K562 (cell line): ENCODE results near the gene KPTN. TPM values are rescaled to one million over a fixed set of nuclear protein-coding genes. Genes with fewer than 3 reads are reported as not detected.

ENCODE experiments used
- CBFA2T2 ChIP-seq: fragments of 450-650 bp; conservative IDR thresholded peaks from 2 replicates; pipeline ENCODE4 v1.6.1; 2017; ENCODE audit warnings: mild to moderate bottlenecking
- DACH1 ChIP-seq: fragments of 450-650 bp; IDR thresholded peaks from 2 replicates; pipeline ENCODE4 v1.6.1; 2018; ENCODE audit not compliant: partially characterized antibody
- ETV5 ChIP-seq: sonication (generic); formaldehyde crosslinking; IDR thresholded peaks from 2 replicates; pipeline ENCODE4 v1.4.0; 2020; ENCODE audit warnings: low read depth, mild to moderate bottlenecking, missing genetic modification reagents
- HMG20A ChIP-seq: fragments of 450-650 bp; formaldehyde crosslinking; conservative IDR thresholded peaks from 2 replicates; pipeline ENCODE4 v1.4.0; 2020; ENCODE audit warnings: mild to moderate bottlenecking, mixed read lengths
- KLF16 ChIP-seq: IDR thresholded peaks from 2 replicates; pipeline ENCODE4 v1.6.1; 2016; ENCODE audit warnings: antibody characterized with exemption
- MCM3 ChIP-seq: fragments of 450-650 bp; IDR thresholded peaks from 2 replicates; pipeline ENCODE4 v1.6.1; 2016
- MTA2 ChIP-seq: fragments of 450-650 bp; IDR thresholded peaks from 2 replicates; pipeline ENCODE4 v1.6.1; 2016; ENCODE audit warnings: low read depth
- MYBL2 ChIP-seq, 2 experiments: fragments of 450-650 bp in 1 of 2; sonication (generic) in 1 of 2; formaldehyde crosslinking in 1 of 2; IDR thresholded peaks; 2 replicates each; pipeline versions ENCODE4 v1.6.1 to v1.8.1; 2017 to 2022; ENCODE audit warnings: borderline replicate concordance in 1 of 2, inconsistent platforms in 1 of 2, low read depth in 1 of 2, mild to moderate bottlenecking in 1 of 2, missing genetic modification reagents in 1 of 2, moderate library complexity in 1 of 2
- SP1 ChIP-seq: sonication (generic); formaldehyde crosslinking; IDR thresholded peaks from 2 replicates; pipeline ENCODE4 v1.8.1; 2022; ENCODE audit warnings: mild to moderate bottlenecking, missing genetic modification reagents
- ZFPM2 ChIP-seq: fragments of 250-450 bp; sonication (Bioruptor Pico); IDR thresholded peaks from 2 replicates; pipeline ENCODE4 v1.5.1; 2022; ENCODE audit warnings: mild to moderate bottlenecking
- ZNF143 ChIP-seq: sonication (generic); formaldehyde crosslinking; IDR thresholded peaks from 2 replicates; pipeline ENCODE4 v1.9.0; 2022; ENCODE audit warnings: mild to moderate bottlenecking, missing genetic modification reagents
- ZNF445 ChIP-seq: fragments of 250-450 bp; sonication (Bioruptor Pico); IDR thresholded peaks from 2 replicates; pipeline ENCODE4 v1.4.0; 2020; ENCODE audit warnings: low read depth, mild to moderate bottlenecking, moderate library complexity
- polyA plus RNA-seq, 8 experiments: library from polyadenylated mRNA; depleted of rRNA in 4 of 8; stranded (reverse) in 5 of 8; unstranded in 3 of 8; fragments of >200 nt; fragmentation: Nextera tagmentation in 2 of 8; fragmentation: Illumina TruSeq in 1 of 8; extraction: Ambion mirVana in 2 of 8; extraction: Trizol in 1 of 8; gene quantifications; 2 replicates each; pipeline versions ENCODE4 v1.2.1 to v1.2.3, GENCODE V29; 2011 to 2014; ENCODE audit warnings: inconsistent platforms in 1 of 8, missing spikeins in 1 of 8
- total RNA-seq, 7 experiments: library from RNA; depleted of rRNA in 6 of 7; stranded (reverse); fragments of >200 nt in 6 of 7; fragmentation: Illumina TruSeq in 2 of 7; extraction: Trizol in 2 of 7; gene quantifications; 2 replicates each; pipeline versions ENCODE4 v1.2.1 to v1.2.3, GENCODE V29; 2011 to 2021; ENCODE audit warnings: low replicate concordance in 1 of 7
- TF ChIP-seq, protein P1 (sequence below): fragments of 450-650 bp; IDR thresholded peaks from 2 replicates; pipeline ENCODE4 v1.6.1; 2017; ENCODE audit warnings: antibody characterized with exemption
- TF ChIP-seq, protein P2 (sequence below): sonication (generic); formaldehyde crosslinking; IDR thresholded peaks from 2 replicates; pipeline ENCODE4 v1.8.0; 2023; ENCODE audit warnings: missing genetic modification reagents, mild to moderate bottlenecking, borderline replicate concordance
- TF ChIP-seq, protein P3 (sequence below): fragments of 250-450 bp; sonication (Bioruptor Pico); IDR thresholded peaks from 2 replicates; pipeline ENCODE4 v1.8.0; 2022; ENCODE audit warnings: moderate library complexity, mild to moderate bottlenecking, inconsistent platforms
- TF ChIP-seq, protein P4 (sequence below): fragments of 450-650 bp; formaldehyde crosslinking; IDR thresholded peaks from 2 replicates; pipeline ENCODE4 v1.4.0; 2022; ENCODE audit warnings: missing genetic modification characterization

Gene KPTN
- total and polyA plus RNA-seq, 9 of the 15 experiments (the other 6 are each of a cell fraction or from before 2014, with no cell fraction given): 0.56 to 18.2 (median 8.5) TPM

DNA sequence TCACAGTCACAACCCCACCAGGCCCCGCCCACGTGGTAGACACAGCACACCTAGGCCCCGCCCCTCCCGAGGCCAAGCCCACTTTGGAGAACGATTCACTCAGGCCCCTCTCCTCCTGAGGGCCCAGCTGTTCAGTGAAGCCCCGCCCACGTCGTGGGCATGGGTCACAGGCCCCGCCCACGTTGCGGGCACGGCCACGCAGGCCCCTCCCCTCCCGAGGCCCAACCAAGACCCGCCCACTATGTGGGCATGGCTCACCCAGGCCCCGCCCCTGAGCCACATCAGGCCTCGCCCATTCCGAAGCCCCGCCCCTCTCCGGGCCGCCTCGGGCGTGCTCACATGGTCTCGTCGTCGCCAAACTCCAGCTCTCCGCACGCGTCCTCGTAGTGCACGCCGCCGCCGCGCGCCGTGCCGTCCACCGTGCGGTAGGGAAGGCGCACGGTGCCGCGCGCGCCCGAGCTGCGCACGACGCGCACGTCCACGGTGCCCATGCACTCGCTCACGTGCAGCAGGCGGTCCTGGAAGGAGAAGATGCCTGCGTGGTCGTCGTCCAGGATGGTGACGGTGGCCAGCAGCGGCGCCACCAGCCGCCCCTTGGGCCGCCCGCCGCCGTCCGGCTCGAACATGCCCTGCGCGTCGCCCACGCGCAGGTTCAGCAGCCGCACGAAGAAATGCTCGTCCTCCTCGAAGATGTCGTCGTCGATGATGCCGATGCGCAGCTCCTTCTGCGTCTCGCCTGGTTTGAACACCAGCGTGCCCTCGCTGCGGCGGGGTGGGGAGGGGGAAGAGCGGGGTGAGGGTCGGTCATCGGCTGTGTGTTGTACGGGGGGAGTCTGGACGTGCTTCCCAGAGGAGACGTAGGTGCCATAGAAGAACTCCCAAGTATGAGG lies 36.3 kb downstream of the KPTN start (continued):
- TF ChIP-seq DACH1 (peak; percentile 98), SP1 (CRISPR knock-in tag) (peak; percentile 100), ZNF143 (CRISPR knock-in tag) (0 out of 2 replicates have a peak, but pooled peaks have one; percentile 48), ZFPM2 (CRISPR knock-in tag) (no peak), MTA2 (no peak), KLF16 (no peak), ZNF445 (CRISPR knock-in tag) (no peak), CBFA2T2 (no peak), HMG20A (CRISPR knock-in tag) (no peak), ETV5 (CRISPR knock-in tag) (no peak), MYBL2 (IDR thresholded peaks at IDR 0.05; ENCODE audit: low read depth) (no peak), MYBL2 (CRISPR knock-in tag; IDR thresholded peaks at IDR 0.05; ENCODE audit: borderline replicate concordance) (peak; percentile 82), MCM3 (no peak)
- TF ChIP-seq, protein P1, sequence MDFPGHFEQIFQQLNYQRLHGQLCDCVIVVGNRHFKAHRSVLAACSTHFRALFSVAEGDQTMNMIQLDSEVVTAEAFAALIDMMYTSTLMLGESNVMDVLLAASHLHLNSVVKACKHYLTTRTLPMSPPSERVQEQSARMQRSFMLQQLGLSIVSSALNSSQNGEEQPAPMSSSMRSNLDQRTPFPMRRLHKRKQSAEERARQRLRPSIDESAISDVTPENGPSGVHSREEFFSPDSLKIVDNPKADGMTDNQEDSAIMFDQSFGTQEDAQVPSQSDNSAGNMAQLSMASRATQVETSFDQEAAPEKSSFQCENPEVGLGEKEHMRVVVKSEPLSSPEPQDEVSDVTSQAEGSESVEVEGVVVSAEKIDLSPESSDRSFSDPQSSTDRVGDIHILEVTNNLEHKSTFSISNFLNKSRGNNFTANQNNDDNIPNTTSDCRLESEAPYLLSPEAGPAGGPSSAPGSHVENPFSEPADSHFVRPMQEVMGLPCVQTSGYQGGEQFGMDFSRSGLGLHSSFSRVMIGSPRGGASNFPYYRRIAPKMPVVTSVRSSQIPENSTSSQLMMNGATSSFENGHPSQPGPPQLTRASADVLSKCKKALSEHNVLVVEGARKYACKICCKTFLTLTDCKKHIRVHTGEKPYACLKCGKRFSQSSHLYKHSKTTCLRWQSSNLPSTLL: no peak
- TF ChIP-seq, protein P2, sequence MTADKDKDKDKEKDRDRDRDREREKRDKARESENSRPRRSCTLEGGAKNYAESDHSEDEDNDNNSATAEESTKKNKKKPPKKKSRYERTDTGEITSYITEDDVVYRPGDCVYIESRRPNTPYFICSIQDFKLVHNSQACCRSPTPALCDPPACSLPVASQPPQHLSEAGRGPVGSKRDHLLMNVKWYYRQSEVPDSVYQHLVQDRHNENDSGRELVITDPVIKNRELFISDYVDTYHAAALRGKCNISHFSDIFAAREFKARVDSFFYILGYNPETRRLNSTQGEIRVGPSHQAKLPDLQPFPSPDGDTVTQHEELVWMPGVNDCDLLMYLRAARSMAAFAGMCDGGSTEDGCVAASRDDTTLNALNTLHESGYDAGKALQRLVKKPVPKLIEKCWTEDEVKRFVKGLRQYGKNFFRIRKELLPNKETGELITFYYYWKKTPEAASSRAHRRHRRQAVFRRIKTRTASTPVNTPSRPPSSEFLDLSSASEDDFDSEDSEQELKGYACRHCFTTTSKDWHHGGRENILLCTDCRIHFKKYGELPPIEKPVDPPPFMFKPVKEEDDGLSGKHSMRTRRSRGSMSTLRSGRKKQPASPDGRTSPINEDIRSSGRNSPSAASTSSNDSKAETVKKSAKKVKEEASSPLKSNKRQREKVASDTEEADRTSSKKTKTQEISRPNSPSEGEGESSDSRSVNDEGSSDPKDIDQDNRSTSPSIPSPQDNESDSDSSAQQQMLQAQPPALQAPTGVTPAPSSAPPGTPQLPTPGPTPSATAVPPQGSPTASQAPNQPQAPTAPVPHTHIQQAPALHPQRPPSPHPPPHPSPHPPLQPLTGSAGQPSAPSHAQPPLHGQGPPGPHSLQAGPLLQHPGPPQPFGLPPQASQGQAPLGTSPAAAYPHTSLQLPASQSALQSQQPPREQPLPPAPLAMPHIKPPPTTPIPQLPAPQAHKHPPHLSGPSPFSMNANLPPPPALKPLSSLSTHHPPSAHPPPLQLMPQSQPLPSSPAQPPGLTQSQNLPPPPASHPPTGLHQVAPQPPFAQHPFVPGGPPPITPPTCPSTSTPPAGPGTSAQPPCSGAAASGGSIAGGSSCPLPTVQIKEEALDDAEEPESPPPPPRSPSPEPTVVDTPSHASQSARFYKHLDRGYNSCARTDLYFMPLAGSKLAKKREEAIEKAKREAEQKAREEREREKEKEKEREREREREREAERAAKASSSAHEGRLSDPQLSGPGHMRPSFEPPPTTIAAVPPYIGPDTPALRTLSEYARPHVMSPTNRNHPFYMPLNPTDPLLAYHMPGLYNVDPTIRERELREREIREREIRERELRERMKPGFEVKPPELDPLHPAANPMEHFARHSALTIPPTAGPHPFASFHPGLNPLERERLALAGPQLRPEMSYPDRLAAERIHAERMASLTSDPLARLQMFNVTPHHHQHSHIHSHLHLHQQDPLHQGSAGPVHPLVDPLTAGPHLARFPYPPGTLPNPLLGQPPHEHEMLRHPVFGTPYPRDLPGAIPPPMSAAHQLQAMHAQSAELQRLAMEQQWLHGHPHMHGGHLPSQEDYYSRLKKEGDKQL (CRISPR knock-in tag): peak; percentile 76; the same call in 1 of the 2 replicates
- TF ChIP-seq, protein P3, sequence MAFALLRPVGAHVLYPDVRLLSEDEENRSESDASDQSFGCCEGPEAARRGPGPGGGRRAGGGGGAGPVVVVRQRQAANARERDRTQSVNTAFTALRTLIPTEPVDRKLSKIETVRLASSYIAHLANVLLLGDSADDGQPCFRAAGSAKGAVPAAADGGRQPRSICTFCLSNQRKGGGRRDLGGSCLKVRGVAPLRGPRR (CRISPR knock-in tag): no peak
- TF ChIP-seq, protein P4, sequence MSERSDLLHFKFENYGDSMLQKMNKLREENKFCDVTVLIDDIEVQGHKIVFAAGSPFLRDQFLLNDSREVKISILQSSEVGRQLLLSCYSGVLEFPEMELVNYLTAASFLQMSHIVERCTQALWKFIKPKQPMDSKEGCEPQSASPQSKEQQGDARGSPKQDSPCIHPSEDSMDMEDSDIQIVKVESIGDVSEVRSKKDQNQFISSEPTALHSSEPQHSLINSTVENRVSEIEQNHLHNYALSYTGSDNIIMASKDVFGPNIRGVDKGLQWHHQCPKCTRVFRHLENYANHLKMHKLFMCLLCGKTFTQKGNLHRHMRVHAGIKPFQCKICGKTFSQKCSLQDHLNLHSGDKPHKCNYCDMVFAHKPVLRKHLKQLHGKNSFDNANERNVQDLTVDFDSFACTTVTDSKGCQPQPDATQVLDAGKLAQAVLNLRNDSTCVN (CRISPR knock-in tag): no peak
